ENCODE data around the gene ANO6. TPM values are rescaled to one million over a fixed set of nuclear protein-coding genes. Genes with fewer than 3 reads are reported as not detected.

The ANO6 gene
- polyA plus RNA-seq, 1 donor from 2014 or later: 9.0 TPM

DNA sequence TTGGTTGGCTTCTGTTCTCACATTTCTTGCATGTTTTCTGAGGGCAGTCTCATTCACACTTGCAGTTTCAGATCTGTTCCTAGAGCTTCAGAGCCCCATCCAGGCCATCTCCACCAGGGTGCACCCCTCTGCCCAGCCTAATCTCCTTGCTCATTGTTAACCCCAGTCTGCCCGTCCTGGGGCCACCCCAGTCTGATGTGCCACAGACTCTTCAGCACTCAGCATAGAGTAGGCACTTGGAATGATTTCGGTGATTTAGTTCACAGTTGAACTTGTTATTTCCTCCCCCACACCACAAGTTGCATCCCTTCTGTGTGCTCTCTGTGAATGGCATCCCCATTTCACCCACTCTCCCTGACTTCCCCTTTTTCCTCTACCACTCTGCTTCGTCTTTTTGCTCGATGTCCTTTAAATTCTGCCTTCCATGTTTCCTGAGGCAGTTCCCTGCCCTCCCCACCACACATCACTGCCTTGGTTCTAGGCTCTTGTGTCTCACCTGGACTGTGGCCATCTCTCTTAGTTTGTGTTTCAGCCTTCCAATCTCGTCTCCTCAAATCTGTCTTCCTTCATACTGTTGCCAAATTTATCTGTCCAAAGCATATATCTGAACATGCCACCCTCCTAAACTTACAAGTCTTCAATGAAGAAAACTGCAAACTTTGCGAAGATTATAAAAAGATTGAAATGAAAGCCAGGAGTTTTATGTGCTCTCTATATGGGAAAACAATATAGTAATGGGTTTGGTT is 41.5 kb downstream of the ANO6 start:
- Histone ChIP-seq H3K4me3 (ENCODE audit: low read length) (no peak overlapping the region), H3K36me3 (ENCODE audit: insufficient read depth, low read length) (no peaks in the 10 kb centered on the region), H3K9me2 (ENCODE audit: insufficient read depth, low read length) (no peaks in the 10 kb centered on the region), H3K27me3 (ENCODE audit: insufficient read depth, low read depth, low read length) (no peaks in the 10 kb centered on the region), H3K9me3 (ENCODE audit: low read length) (no peaks in the 10 kb centered on the region), H4K20me1 (ENCODE audit: insufficient read depth) (no peaks in the 10 kb centered on the region), H3K9ac (ENCODE audit: low read length) (no peak overlapping the region), H3K79me2 (replicated peaks; ENCODE audit: insufficient read depth, low read length) (no peaks in the 10 kb centered on the region), H2AFZ (ENCODE audit: low read depth, low read length) (no peak overlapping the region), H3K27ac (ENCODE audit: low read length) (no peak overlapping the region), H3K4me2 (ENCODE audit: low read length) (no peak overlapping the region), H3F3A (ENCODE audit: insufficient read depth, low read length, poor library complexity, severe bottlenecking) (no peaks in the 10 kb centered on the region)
- TF ChIP-seq POLR2AphosphoS5 (IDR thresholded peaks at IDR 0.05) (no peak), SMC3 (conservative IDR thresholded peaks at IDR 0.05; ENCODE audit: poor library complexity) (no peak), EZH2 (IDR thresholded peaks at IDR 0.05; ENCODE audit: borderline replicate concordance, insufficient read depth, low read length, poor library complexity, severe bottlenecking) (no peak), MXI1 (conservative IDR thresholded peaks at IDR 0.05; ENCODE audit: poor library complexity, severe bottlenecking) (no peak), CTCF (IDR thresholded peaks at IDR 0.05; ENCODE audit: poor library complexity, severe bottlenecking) (no peak), RAD21 (conservative IDR thresholded peaks at IDR 0.05) (no peak), EP300 (conservative IDR thresholded peaks at IDR 0.05; ENCODE audit: poor library complexity, severe bottlenecking) (no peak)
- TF ChIP-seq, protein P1, sequence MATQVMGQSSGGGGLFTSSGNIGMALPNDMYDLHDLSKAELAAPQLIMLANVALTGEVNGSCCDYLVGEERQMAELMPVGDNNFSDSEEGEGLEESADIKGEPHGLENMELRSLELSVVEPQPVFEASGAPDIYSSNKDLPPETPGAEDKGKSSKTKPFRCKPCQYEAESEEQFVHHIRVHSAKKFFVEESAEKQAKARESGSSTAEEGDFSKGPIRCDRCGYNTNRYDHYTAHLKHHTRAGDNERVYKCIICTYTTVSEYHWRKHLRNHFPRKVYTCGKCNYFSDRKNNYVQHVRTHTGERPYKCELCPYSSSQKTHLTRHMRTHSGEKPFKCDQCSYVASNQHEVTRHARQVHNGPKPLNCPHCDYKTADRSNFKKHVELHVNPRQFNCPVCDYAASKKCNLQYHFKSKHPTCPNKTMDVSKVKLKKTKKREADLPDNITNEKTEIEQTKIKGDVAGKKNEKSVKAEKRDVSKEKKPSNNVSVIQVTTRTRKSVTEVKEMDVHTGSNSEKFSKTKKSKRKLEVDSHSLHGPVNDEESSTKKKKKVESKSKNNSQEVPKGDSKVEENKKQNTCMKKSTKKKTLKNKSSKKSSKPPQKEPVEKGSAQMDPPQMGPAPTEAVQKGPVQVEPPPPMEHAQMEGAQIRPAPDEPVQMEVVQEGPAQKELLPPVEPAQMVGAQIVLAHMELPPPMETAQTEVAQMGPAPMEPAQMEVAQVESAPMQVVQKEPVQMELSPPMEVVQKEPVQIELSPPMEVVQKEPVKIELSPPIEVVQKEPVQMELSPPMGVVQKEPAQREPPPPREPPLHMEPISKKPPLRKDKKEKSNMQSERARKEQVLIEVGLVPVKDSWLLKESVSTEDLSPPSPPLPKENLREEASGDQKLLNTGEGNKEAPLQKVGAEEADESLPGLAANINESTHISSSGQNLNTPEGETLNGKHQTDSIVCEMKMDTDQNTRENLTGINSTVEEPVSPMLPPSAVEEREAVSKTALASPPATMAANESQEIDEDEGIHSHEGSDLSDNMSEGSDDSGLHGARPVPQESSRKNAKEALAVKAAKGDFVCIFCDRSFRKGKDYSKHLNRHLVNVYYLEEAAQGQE (IDR thresholded peaks at IDR 0.05; ENCODE audit: borderline replicate concordance): no peak

DNA sequence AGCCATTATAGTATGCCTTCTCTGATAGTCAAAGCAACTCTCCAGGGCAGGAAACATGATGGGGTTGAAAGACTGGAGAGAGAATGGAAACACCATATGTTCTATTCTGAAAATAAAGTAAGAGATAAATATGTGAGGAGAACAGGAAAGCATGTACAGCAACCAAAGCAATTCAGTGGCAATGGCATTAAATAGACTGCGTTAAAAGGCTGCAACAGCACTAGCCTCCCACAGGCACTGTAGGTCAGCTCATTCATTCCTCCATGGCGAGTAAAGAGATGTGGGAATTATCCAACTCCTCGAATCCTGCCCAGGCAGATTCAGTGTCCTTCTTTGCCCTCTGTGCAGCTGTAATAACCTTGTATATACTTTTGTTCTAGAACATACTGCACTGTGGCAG is 43.8 kb downstream of the ANO6 start:
- Histone ChIP-seq H3K27ac (ENCODE audit: low read length) (no peak overlapping the region), H3K36me3 (ENCODE audit: insufficient read depth, low read length) (no peaks in the 10 kb centered on the region), H2AFZ (ENCODE audit: low read depth, low read length) (no peak overlapping the region), H3K79me2 (replicated peaks; ENCODE audit: insufficient read depth, low read length) (no peaks in the 10 kb centered on the region), H3K9ac (ENCODE audit: low read length) (no peak overlapping the region), H3K27me3 (ENCODE audit: insufficient read depth, low read depth, low read length) (no peaks in the 10 kb centered on the region), H3K9me3 (ENCODE audit: low read length) (no peaks in the 10 kb centered on the region), H3F3A (ENCODE audit: insufficient read depth, low read length, poor library complexity, severe bottlenecking) (no peaks in the 10 kb centered on the region), H3K4me2 (ENCODE audit: low read length) (no peak overlapping the region), H4K20me1 (ENCODE audit: insufficient read depth) (no peaks in the 10 kb centered on the region), H3K4me3 (ENCODE audit: low read length) (no peak overlapping the region), H3K9me2 (ENCODE audit: insufficient read depth, low read length) (no peaks in the 10 kb centered on the region)
- TF ChIP-seq EP300 (conservative IDR thresholded peaks at IDR 0.05; ENCODE audit: poor library complexity, severe bottlenecking) (no peak), RAD21 (conservative IDR thresholded peaks at IDR 0.05) (no peak), EZH2 (IDR thresholded peaks at IDR 0.05; ENCODE audit: borderline replicate concordance, insufficient read depth, low read length, poor library complexity, severe bottlenecking) (no peak), SMC3 (conservative IDR thresholded peaks at IDR 0.05; ENCODE audit: poor library complexity) (no peak), CTCF (IDR thresholded peaks at IDR 0.05; ENCODE audit: poor library complexity, severe bottlenecking) (no peak), MXI1 (conservative IDR thresholded peaks at IDR 0.05; ENCODE audit: poor library complexity, severe bottlenecking) (no peak), POLR2AphosphoS5 (IDR thresholded peaks at IDR 0.05) (no peak), TAF1 (IDR thresholded peaks at IDR 0.05; ENCODE audit: low read depth) (no peak)
- TF ChIP-seq, protein P1 (IDR thresholded peaks at IDR 0.05; ENCODE audit: borderline replicate concordance): no peak
